HG03354 (cell line): ENCODE measurements around the gene C2.
"Not testable (repeated sequence)": the region's sequence is repeated elsewhere in the genome, so short reads cannot be mapped to it uniquely, and the experiment has no call there.

ENCODE experiments used
- ATAC-seq: cut with Tn5 transposase; IDR thresholded peaks from one replicate; pipeline ENCODE4 v1.9.1; 2021; ENCODE audit warnings: mild to moderate bottlenecking; ENCODE audit not compliant: unreplicated experiment, poor library complexity, severe bottlenecking

The C2 gene

GRCh38 chr6:31918069-31918720, 9.3 kb upstream of the C2 start:
- ATAC-seq = no peak

- no peak for ATAC-seq
These were observed 7.8 kb upstream of the C2 start for GRCh38 chr6:31919624-31920303.

GRCh38 chr6:31920811-31921210, 6.7 kb upstream of the C2 start:
- no peak for ATAC-seq

GRCh38 chr6:31922942-31923341, 4.6 kb upstream of the C2 start:
- no peak for ATAC-seq

- no peak for ATAC-seq
These were observed 550 bp downstream of the C2 start for GRCh38 chr6:31927863-31928671.

- no peak for ATAC-seq
These were observed 1.1 kb downstream of the C2 start for GRCh38 chr6:31928672-31928939.

- no peak for ATAC-seq
These were observed 3.4 kb downstream of the C2 start for GRCh38 chr6:31930962-31931361.

- ATAC-seq = not testable (repeated sequence)
These were observed 4.6 kb downstream of the C2 start for GRCh38 chr6:31932137-31932536.

GRCh38 chr6:31933537-31933936, 6.0 kb downstream of the C2 start:
- no peak for ATAC-seq

- no peak for ATAC-seq
These were observed 7.5 kb downstream of the C2 start for GRCh38 chr6:31935021-31935420.

GRCh38 chr6:31935823-31936222, 8.3 kb downstream of the C2 start:
- no peak for ATAC-seq

GRCh38 chr6:31940256-31940664, 12.7 kb downstream of the C2 start:
- no peak for ATAC-seq

- ATAC-seq = no peak
These were observed 16.2 kb downstream of the C2 start for GRCh38 chr6:31943742-31944141.

- no peak for ATAC-seq
These were observed 17.6 kb downstream of the C2 start for GRCh38 chr6:31945154-31945506.

GRCh38 chr6:31945507-31946369, 18.2 kb downstream of the C2 start, which contains the start of gene CFB:
CFB (plus strand) TSS chr6:31946095; CDS start chr6:31946222, 127 bp downstream.
- ATAC-seq = no peak

GRCh38 chr6:31946370-31946885, 18.9 kb downstream of the C2 start:
- ATAC-seq = no peak

GRCh38 chr6:31947070-31947675, 19.7 kb downstream of the C2 start:
- ATAC-seq = no peak

GRCh38 chr6:31947864-31948263, 20.3 kb downstream of the C2 start:
- no peak for ATAC-seq

- no peak for ATAC-seq
These were observed 20.8 kb downstream of the C2 start for GRCh38 chr6:31948306-31948705.
